ENCODE measurements around the gene PPP1R3D.

DNA sequence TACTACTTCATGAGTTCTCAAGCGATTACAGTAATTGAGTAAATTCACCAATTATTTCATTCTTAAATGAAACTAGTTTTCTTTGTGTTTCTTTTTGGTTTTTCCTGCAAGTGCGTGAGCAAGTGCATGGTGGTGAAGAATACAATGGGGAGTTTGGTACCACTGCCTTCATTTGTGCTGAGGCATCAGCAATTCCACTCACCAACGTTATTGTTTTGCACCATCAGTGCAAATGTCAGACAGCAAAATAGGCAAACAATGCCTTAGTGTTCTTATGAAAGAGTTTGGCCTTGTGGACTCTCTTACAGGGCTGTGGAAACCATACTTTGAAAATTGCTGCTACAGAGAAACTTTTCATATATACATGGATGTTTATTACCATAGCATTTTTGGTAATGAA is 26.3 kb upstream of the PPP1R3D start:
- TF ChIP-seq, protein P1, sequence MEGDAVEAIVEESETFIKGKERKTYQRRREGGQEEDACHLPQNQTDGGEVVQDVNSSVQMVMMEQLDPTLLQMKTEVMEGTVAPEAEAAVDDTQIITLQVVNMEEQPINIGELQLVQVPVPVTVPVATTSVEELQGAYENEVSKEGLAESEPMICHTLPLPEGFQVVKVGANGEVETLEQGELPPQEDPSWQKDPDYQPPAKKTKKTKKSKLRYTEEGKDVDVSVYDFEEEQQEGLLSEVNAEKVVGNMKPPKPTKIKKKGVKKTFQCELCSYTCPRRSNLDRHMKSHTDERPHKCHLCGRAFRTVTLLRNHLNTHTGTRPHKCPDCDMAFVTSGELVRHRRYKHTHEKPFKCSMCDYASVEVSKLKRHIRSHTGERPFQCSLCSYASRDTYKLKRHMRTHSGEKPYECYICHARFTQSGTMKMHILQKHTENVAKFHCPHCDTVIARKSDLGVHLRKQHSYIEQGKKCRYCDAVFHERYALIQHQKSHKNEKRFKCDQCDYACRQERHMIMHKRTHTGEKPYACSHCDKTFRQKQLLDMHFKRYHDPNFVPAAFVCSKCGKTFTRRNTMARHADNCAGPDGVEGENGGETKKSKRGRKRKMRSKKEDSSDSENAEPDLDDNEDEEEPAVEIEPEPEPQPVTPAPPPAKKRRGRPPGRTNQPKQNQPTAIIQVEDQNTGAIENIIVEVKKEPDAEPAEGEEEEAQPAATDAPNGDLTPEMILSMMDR (tag by site-specific recombination; IDR thresholded peaks at IDR 0.05), result no peak
- TF ChIP-seq ZNF626 (tag by site-specific recombination; IDR thresholded peaks at IDR 0.05) (no peak), BCL11A (tag by site-specific recombination; IDR thresholded peaks at IDR 0.05; ENCODE audit: low read depth) (no peak), ZNF561 (tag by site-specific recombination; IDR thresholded peaks at IDR 0.05; ENCODE audit: borderline replicate concordance) (no peak), ZNF596 (tag by site-specific recombination; IDR thresholded peaks at IDR 0.05) (no peak), ZNF768 (tag by site-specific recombination; IDR thresholded peaks at IDR 0.05) (no peak), ZNF777 (tag by site-specific recombination; IDR thresholded peaks at IDR 0.05; ENCODE audit: borderline replicate concordance) (no peak), MZF1 (tag by site-specific recombination; IDR thresholded peaks at IDR 0.05; ENCODE audit: borderline replicate concordance) (no peak), ZBTB17 (tag by site-specific recombination; IDR thresholded peaks at IDR 0.05) (no peak), ZBTB8A (tag by site-specific recombination; IDR thresholded peaks at IDR 0.05) (no peak)
- TF ChIP-seq, protein P2, sequence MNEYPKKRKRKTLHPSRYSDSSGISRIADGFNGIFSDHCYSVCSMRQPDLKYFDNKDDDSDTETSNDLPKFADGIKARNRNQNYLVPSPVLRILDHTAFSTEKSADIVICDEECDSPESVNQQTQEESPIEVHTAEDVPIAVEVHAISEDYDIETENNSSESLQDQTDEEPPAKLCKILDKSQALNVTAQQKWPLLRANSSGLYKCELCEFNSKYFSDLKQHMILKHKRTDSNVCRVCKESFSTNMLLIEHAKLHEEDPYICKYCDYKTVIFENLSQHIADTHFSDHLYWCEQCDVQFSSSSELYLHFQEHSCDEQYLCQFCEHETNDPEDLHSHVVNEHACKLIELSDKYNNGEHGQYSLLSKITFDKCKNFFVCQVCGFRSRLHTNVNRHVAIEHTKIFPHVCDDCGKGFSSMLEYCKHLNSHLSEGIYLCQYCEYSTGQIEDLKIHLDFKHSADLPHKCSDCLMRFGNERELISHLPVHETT (tag by site-specific recombination; IDR thresholded peaks at IDR 0.05), result no peak
- TF ChIP-seq, protein P3, sequence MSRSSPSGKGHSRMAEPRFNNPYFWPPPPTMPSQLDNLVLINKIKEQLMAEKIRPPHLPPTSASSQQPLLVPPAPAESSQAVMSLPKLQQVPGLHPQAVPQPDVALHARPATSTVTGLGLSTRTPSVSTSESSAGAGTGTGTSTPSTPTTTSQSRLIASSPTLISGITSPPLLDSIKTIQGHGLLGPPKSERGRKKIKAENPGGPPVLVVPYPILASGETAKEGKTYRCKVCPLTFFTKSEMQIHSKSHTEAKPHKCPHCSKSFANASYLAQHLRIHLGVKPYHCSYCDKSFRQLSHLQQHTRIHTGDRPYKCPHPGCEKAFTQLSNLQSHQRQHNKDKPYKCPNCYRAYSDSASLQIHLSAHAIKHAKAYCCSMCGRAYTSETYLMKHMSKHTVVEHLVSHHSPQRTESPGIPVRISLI (tag by site-specific recombination; IDR thresholded peaks at IDR 0.05), result no peak
